Measurements from ENCODE around the gene SPSB1. TPM values are rescaled to one million over a fixed set of nuclear protein-coding genes. Genes with fewer than 3 reads are reported as not detected.
A peak's percentile ranks its signal among the peaks of the same experiment; 100 is the strongest.

Gene SPSB1
- total and polyA plus RNA-seq, 2 experiments from 2014 or later, result 2.4 to 6.8 TPM

GRCh38 chr1:9289090-9289534 is 3.6 kb upstream of the SPSB1 start:
- Histone ChIP-seq H3K36me3 (ENCODE audit: insufficient read depth) (no peaks in the 10 kb centered on the region), H3K9me2 (ENCODE audit: insufficient read depth) (no peaks in the 10 kb centered on the region), H3K79me2 (replicated peaks; ENCODE audit: insufficient read depth) (no peaks in the 10 kb centered on the region), H4K20me1 (replicated peaks; ENCODE audit: insufficient read depth) (no peaks in the 10 kb centered on the region), H3K4me1 (ENCODE audit: insufficient read depth) (no peaks in the 10 kb centered on the region; the same call in 1 of the 2 replicates), H2AFZ (no peak overlapping the region), H3K27ac (ENCODE audit: low read depth) (no peak overlapping the region), H3F3A (replicated peaks; ENCODE audit: low read depth) (0 out of 2 replicates have a peak, but pooled peaks cover 7% of the 10 kb centered on the region), H3K4me3 (no peak overlapping the region), H3K27me3 (ENCODE audit: insufficient read depth) (peaks cover 21% of the 10 kb centered on the region), H3K4me2 (no peak overlapping the region)
- peak; percentile 86 for DNase-seq (ENCODE audit: low spot score)
- Mint-ChIP-seq H3K27me3 (ENCODE audit: insufficient read depth, low read depth, poor library complexity) (peaks cover 6% of the 10 kb centered on the region), H3K4me1 (no peaks in the 10 kb centered on the region), H3K4me3 (no peak overlapping the region), H3K9me3 (peaks cover 34% of the 10 kb centered on the region), H3K36me3 (ENCODE audit: low read depth) (peaks cover 4% of the 10 kb centered on the region; the same call in 1 of the 3 replicates), H3K27ac (no peak overlapping the region)
- no peak for ATAC-seq
- TF ChIP-seq ZNF331 (CRISPR knock-in tag; IDR thresholded peaks at IDR 0.05; ENCODE audit: low read depth) (no peak), EZH2 (IDR thresholded peaks at IDR 0.05; ENCODE audit: low read depth, unreplicated experiment) (no peak), CTCF (conservative IDR thresholded peaks at IDR 0.05; ENCODE audit: low read depth in 2 of 2) (peak; percentile 96 to 100)

- TF ChIP-seq STAT1 (IDR thresholded peaks at IDR 0.05; ENCODE audit: unreplicated experiment), result no peak
- Histone ChIP-seq H3K27me3 (ENCODE audit: insufficient read depth) (peaks cover 28% of the 10 kb centered on the region), H4K20me1 (replicated peaks; ENCODE audit: insufficient read depth) (no peaks in the 10 kb centered on the region), H3K79me2 (replicated peaks; ENCODE audit: insufficient read depth) (no peaks in the 10 kb centered on the region), H3K36me3 (ENCODE audit: insufficient read depth) (no peaks in the 10 kb centered on the region), H3K4me3 (no peak overlapping the region), H3K27ac (ENCODE audit: low read depth) (no peak overlapping the region), H3K4me2 (no peak overlapping the region), H3F3A (replicated peaks; ENCODE audit: low read depth) (0 out of 2 replicates have a peak, but pooled peaks cover 7% of the 10 kb centered on the region), H3K4me1 (ENCODE audit: insufficient read depth) (no peaks in the 10 kb centered on the region; the same call in 1 of the 2 replicates), H2AFZ (no peak overlapping the region), H3K9me2 (ENCODE audit: insufficient read depth) (no peaks in the 10 kb centered on the region)
- ATAC-seq (no peak), DNase-seq (ENCODE audit: low spot score) (no peak)
- no peak overlapping the region for H3K4me3 Mint-ChIP-seq
- peaks cover 30% of the 10 kb centered on the region for H3K9me3 Mint-ChIP-seq
- peaks cover under 1% of the 10 kb centered on the region; the same call in 1 of the 3 replicates for H3K4me1 Mint-ChIP-seq
- H3K27ac Mint-ChIP-seq, result no peak overlapping the region
- H3K27me3 Mint-ChIP-seq (ENCODE audit: insufficient read depth, low read depth, poor library complexity), result peaks cover 7% of the 10 kb centered on the region
- H3K36me3 Mint-ChIP-seq (ENCODE audit: low read depth), result peaks cover 4% of the 10 kb centered on the region; the same call in 1 of the 3 replicates
These were observed 2.8 kb upstream of the SPSB1 start for GRCh38 chr1:9289711-9290485.

GRCh38 chr1:9291914-9292360 is 757 bp upstream of the SPSB1 start:
- H3K4me1 Mint-ChIP-seq, result peaks cover 11% of the 10 kb centered on the region; the same call in 2 of the 3 replicates
- H3K9me2 ChIP-seq (ENCODE audit: insufficient read depth), result no peaks in the 10 kb centered on the region
- peaks cover 10% of the 10 kb centered on the region for H3K27me3 Mint-ChIP-seq (ENCODE audit: insufficient read depth, low read depth, poor library complexity)
- H3K4me2 ChIP-seq, result peak overlapping the region; percentile 90
- peak; percentile 58 for DNase-seq (ENCODE audit: low spot score)
- no peaks in the 10 kb centered on the region for H3K36me3 ChIP-seq (ENCODE audit: insufficient read depth)
- no peak overlapping the region for H3K27ac Mint-ChIP-seq
- H3K4me1 ChIP-seq (ENCODE audit: insufficient read depth), result no peaks in the 10 kb centered on the region; the same call in 1 of the 2 replicates
- H3K9me3 Mint-ChIP-seq, result peaks cover 19% of the 10 kb centered on the region
- peak overlapping the region; percentile 90; the same call in 1 of the 2 replicates for H2AFZ ChIP-seq
- H3K79me2 ChIP-seq (replicated peaks; ENCODE audit: insufficient read depth), result no peaks in the 10 kb centered on the region
- H3K27ac ChIP-seq (ENCODE audit: low read depth), result no peak overlapping the region
- peak overlapping the region; percentile 68 for H3K4me3 Mint-ChIP-seq
- H3F3A ChIP-seq (replicated peaks; ENCODE audit: low read depth), result 0 out of 2 replicates have a peak, but pooled peaks cover 7% of the 10 kb centered on the region
- peaks cover 4% of the 10 kb centered on the region; the same call in 2 of the 3 replicates for H3K36me3 Mint-ChIP-seq (ENCODE audit: low read depth)
- ATAC-seq, result peak; percentile 51
- H4K20me1 ChIP-seq (replicated peaks; ENCODE audit: insufficient read depth), result no peaks in the 10 kb centered on the region; the same call in 1 of the 2 replicates
- H3K27me3 ChIP-seq (ENCODE audit: insufficient read depth), result peaks cover 28% of the 10 kb centered on the region
- peak overlapping the region; percentile 79 for H3K4me3 ChIP-seq
- TF ChIP-seq ZNF331 (CRISPR knock-in tag; IDR thresholded peaks at IDR 0.05; ENCODE audit: low read depth) (no peak), CTCF (conservative IDR thresholded peaks at IDR 0.05; ENCODE audit: low read depth in 2 of 2) (no peak), REST (IDR thresholded peaks at IDR 0.05; ENCODE audit: unreplicated experiment) (no peak)

Measured in GM23338 (cell line).